Stimulated activated CD8-positive, alpha-beta memory T cell treated with anti-CD3 and anti-CD28 coated beads, Interleukin-15, amount 100 ng/mL, for 48 hours (primary cell): ENCODE results near the gene UPK3A.
A peak's percentile ranks its signal among the peaks of the same experiment; 100 is the strongest.

Experiments used
- DNase-seq, 2 donors: peaks; one replicate each; pipeline ENCODE4 v3.0.0-alpha.2; 2020; ENCODE audit warnings: low read depth in 2 of 2

Gene UPK3A

DNA sequence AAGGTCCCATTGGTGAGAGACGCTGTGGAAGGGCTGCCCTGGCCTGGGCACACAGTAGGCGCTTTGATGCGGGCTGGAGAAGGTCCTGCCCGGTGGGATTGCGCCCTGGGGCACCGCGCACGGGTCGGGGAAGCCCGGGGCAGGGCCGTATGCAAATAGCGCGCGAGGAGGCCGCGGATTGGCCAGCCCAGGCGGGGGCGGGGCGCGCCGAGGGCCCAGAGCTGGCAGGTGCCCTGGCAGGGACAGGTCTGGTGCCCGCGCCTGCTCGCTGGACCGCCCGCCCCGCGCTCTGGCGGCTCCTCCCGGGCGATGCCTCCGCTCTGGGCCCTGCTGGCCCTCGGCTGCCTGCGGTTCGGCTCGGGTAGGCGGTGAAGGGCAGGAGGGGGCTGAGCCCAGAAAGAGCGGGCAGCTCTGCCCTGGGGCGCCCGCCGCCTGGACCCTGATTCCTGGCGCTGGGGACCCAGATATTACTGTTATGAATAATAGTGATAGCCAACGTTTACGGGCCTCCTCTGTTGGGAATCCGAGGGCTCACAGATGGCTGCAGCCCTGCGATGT is at the start of gene UPK3A:
UPK3A (plus strand) TSS at position 245 of the 558 bp plus-strand sequence; CDS start at position 310, 65 bp downstream.
- DNase-seq, result peak; percentile 25 to 37

DNA sequence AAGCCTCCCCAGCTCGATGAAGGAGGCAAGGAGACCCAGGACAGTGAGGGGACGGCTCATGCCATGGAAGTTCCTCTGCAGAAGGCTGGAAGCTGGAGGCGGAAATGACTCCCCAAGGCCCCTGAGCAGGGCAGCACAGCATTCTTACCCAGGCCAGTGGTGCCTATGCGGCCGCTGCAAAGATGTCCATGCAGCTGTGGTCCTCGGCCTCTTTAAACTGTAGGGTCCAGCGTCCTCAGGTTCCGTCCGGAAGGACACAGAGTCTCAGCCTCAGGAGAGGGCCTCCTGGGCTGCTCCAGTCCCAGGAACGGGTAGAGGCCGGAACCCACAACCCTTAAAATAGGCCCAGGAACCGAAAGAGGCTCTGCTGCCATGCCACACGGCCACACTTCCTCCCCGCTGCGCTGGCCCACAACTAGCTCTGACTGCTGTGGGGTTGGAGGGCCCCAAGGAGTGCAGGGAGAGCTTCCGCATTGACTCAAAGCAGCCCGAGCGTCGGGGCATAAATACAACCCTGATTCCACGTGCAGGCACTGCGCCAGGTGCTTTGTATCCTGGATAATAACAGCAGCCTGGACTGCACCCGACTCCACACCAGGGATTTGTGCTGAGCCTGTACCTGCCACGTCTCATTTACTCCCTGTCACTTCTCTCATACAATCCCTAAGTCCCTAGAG is 49.5 kb upstream of the UPK3A start:
- DNase-seq, result no peak

- no peak for DNase-seq
These were observed 48.9 kb upstream of the UPK3A start for GRCh38 chr22:45235851-45236342.

GRCh38 chr22:45237065-45237990 is 47.4 kb upstream of the UPK3A start:
- DNase-seq, result no peak

- DNase-seq, result no peak
These were observed 46.4 kb upstream of the UPK3A start for GRCh38 chr22:45238076-45238956.

DNA sequence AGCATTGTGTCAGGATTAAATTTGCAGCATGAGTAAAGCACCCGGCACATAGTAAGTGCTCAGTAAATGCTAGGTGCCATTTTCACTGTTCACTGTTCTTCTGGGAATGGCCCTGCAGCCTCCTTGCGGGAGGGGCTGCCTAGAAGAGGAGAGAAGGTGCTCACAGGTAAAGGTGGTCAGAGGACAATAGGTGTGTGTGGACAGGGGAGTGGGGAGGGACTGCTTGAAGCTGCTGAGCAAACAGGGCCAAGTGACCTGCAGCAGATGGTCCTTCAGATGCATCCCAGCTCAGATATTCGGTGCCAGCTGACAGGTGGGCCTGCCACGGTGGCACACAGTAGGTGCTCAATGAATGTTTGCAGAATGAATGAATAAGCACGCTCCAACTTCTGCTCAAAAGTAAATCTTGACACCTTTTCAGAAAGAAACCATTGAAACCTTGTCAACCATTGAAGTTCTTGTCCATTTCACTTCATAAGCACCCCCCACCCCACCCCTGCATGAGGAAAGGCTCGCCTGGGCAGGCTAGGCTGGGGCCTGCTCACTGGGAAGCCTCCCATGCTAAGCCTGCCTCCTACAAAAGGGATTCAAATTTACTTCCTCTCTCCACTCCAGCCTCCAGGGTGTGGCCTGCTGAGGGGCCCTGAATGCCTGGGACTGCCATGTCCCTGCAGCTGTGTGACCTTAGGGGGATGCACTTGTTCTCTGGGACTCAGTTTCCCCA is 45.6 kb upstream of the UPK3A start:
- no peak for DNase-seq

DNA sequence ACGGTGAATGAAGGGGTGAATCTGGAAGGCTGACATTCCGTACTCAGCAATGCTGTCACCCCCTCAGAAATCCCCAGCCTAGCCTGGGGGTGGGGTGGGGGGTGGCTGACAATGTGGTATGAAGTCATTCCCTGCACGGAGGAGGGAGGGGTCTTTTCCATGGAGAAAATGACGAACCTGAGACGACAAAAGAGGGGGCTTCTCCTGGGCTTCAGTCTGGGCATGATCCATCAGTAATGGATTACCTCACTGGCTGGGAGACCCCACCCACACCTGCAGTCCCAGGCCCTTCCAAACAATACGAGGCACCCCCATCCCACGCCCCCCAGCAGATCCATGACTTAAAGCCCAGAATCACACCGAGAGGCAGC is 45.1 kb upstream of the UPK3A start:
- DNase-seq, result no peak

- DNase-seq, result no peak
These were observed 44.5 kb upstream of the UPK3A start for GRCh38 chr22:45240104-45240809.

GRCh38 chr22:45240810-45241631 is 43.7 kb upstream of the UPK3A start, which contains the start of gene KIAA0930:
Gene KIAA0930, minus strand, starts transcription at chr22:45240894. Its CDS starts 191 bp downstream, at chr22:45240703.
- peak; percentile 58 to 60 for DNase-seq

- no peak for DNase-seq
These were observed 42.0 kb upstream of the UPK3A start for GRCh38 chr22:45242778-45243191.

- DNase-seq, result no peak
These were observed 39.8 kb upstream of the UPK3A start for GRCh38 chr22:45244916-45245315.

GRCh38 chr22:45246060-45246985 is 38.4 kb upstream of the UPK3A start:
- DNase-seq, result no peak

GRCh38 chr22:45248832-45249561 is 35.8 kb upstream of the UPK3A start:
- DNase-seq, result no peak

- no peak for DNase-seq
These were observed 32.9 kb upstream of the UPK3A start for GRCh38 chr22:45251825-45252224.

- no peak for DNase-seq
These were observed 31.6 kb upstream of the UPK3A start for GRCh38 chr22:45253039-45253641.

DNA sequence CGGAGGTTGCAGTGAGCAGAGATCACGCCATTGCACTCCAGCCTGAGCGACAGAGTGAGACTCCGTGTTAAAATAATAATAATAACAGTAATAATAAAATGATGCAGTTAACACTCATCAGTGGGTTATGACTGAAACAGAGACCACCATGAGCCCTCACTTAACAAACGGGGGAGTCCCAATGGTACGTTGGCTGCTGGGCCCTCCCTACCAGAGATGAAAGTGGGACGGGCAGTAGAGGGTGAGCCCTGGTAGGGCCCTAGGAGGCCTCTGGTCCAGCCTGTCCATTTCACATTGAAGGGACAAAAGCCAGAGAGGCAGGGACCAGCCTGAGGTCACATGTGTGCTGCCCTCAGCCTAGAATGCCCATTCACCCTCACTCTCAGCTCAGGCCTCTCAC is 30.4 kb upstream of the UPK3A start:
- no peak for DNase-seq

GRCh38 chr22:45254789-45255278 is 29.9 kb upstream of the UPK3A start:
- DNase-seq, result no peak
